HG03571 (cell line): ENCODE data around the gene NOG.

ENCODE experiments used
- ATAC-seq: cut with Tn5 transposase; IDR thresholded peaks from one replicate; pipeline ENCODE4 v1.9.1; 2021; ENCODE audit not compliant: unreplicated experiment

NOG gene

GRCh38 chr17:56596691-56597494, 3.4 kb downstream of the NOG start:
- ATAC-seq = no peak

- no peak for ATAC-seq
Observed at GRCh38 chr17:56597495-56597990, 4.0 kb downstream of the NOG start.

- no peak for ATAC-seq
Observed at GRCh38 chr17:56598466-56598865, 5.0 kb downstream of the NOG start.

- ATAC-seq = no peak
Observed at GRCh38 chr17:56599088-56599487, 5.6 kb downstream of the NOG start.

GRCh38 chr17:56599566-56599965, 6.1 kb downstream of the NOG start:
- no peak for ATAC-seq

GRCh38 chr17:56600256-56600655, 6.8 kb downstream of the NOG start:
- ATAC-seq = no peak

- ATAC-seq = no peak
Observed at GRCh38 chr17:56601591-56601990, 8.1 kb downstream of the NOG start.

- no peak for ATAC-seq
Observed at GRCh38 chr17:56602292-56603130, 9.0 kb downstream of the NOG start.

- ATAC-seq = no peak
Observed at GRCh38 chr17:56603486-56604238, 10.2 kb downstream of the NOG start.

- no peak for ATAC-seq
Observed at GRCh38 chr17:56604691-56605290, 11.3 kb downstream of the NOG start.

GRCh38 chr17:56608944-56609343, 15.4 kb downstream of the NOG start:
- no peak for ATAC-seq

GRCh38 chr17:56610321-56610720, 16.8 kb downstream of the NOG start:
- no peak for ATAC-seq

- no peak for ATAC-seq
Observed at GRCh38 chr17:56613131-56613530, 19.6 kb downstream of the NOG start.

- ATAC-seq = no peak
Observed at GRCh38 chr17:56614522-56614921, 21.0 kb downstream of the NOG start.

- no peak for ATAC-seq
Observed at GRCh38 chr17:56616239-56616638, 22.7 kb downstream of the NOG start.

- no peak for ATAC-seq
Observed at GRCh38 chr17:56623383-56623782, 29.9 kb downstream of the NOG start.

GRCh38 chr17:56624309-56624708, 30.8 kb downstream of the NOG start:
- ATAC-seq = no peak

- ATAC-seq = no peak
Observed at GRCh38 chr17:56624912-56625311, 31.4 kb downstream of the NOG start.

- no peak for ATAC-seq
Observed at GRCh38 chr17:56629531-56630075, 36.1 kb downstream of the NOG start.

GRCh38 chr17:56630202-56630601, 36.7 kb downstream of the NOG start:
- no peak for ATAC-seq

- ATAC-seq = no peak
Observed at GRCh38 chr17:56633681-56634080, 40.2 kb downstream of the NOG start.
